Hepatocyte (in vitro differentiated cells): Measurements from ENCODE around the gene GSAP. TPM values are rescaled to one million over a fixed set of nuclear protein-coding genes. Genes with fewer than 3 reads are reported as not detected.

ENCODE experiments used
- DNase-seq: peaks from one replicate; pipeline ENCODE4 v3.0.0-alpha.2; 2016; ENCODE audit warnings: low spot score
- H2AFZ ChIP-seq: fragments of 200-600 bp; sonication (generic); 2 replicates; pipeline ENCODE4 v1.6.0; 2016; ENCODE audit warnings: antibody characterized with exemption, mild to moderate bottlenecking
- H3K27ac ChIP-seq: fragments of 200-600 bp; sonication (generic); 2 replicates; pipeline ENCODE4 v1.5.1; 2016; ENCODE audit warnings: mild to moderate bottlenecking
- H3K27me3 ChIP-seq: fragments of 200-600 bp; sonication (generic); 2 replicates; pipeline ENCODE4 v1.6.1; 2016
- H3K36me3 ChIP-seq: fragments of 200-600 bp; sonication (generic); replicated peaks from 2 replicates; pipeline ENCODE4 v1.5.1; 2016; ENCODE audit warnings: low read depth; ENCODE audit not compliant: insufficient read depth
- H3K4me1 ChIP-seq: fragments of 200-600 bp; sonication (generic); 2 replicates; pipeline ENCODE4 v1.5.1; 2016; ENCODE audit warnings: mild to moderate bottlenecking, moderate library complexity; ENCODE audit not compliant: insufficient read depth
- H3K4me2 ChIP-seq: fragments of 200-600 bp; sonication (generic); 2 replicates; pipeline ENCODE4 v1.6.0; 2016
- H3K4me3 ChIP-seq: fragments of 200-600 bp; sonication (generic); 2 replicates; pipeline ENCODE4 v1.5.1; 2016; ENCODE audit warnings: mild to moderate bottlenecking
- H3K79me2 ChIP-seq: fragments of 200-600 bp; sonication (generic); 2 replicates; pipeline ENCODE4 v1.6.0; 2017; ENCODE audit warnings: mild to moderate bottlenecking
- H3K9me2 ChIP-seq: fragments of 200-600 bp; sonication (generic); replicated peaks from 2 replicates; pipeline ENCODE4 v1.6.0; 2017; ENCODE audit warnings: mild to moderate bottlenecking; ENCODE audit not compliant: insufficient read depth
- H3K9me3 ChIP-seq: fragments of 200-600 bp; sonication (generic); 2 replicates; pipeline ENCODE4 v1.5.1; 2016; ENCODE audit warnings: low read depth, mild to moderate bottlenecking
- H4K20me1 ChIP-seq: fragments of 200-600 bp; sonication (generic); 2 replicates; pipeline ENCODE4 v1.6.0; 2016; ENCODE audit warnings: mild to moderate bottlenecking; ENCODE audit not compliant: insufficient read depth, poor library complexity, severe bottlenecking
- CTCF ChIP-seq: fragments of 200-600 bp; sonication (generic); IDR thresholded peaks from 2 replicates; pipeline ENCODE4 v1.5.1; 2016; ENCODE audit warnings: antibody characterized with exemption, mild to moderate bottlenecking; ENCODE audit not compliant: poor library complexity
- EZH2 ChIP-seq: fragments of 200-600 bp; sonication (generic); IDR thresholded peaks from 2 replicates; pipeline ENCODE4 v1.6.1; 2016; ENCODE audit warnings: antibody characterized with exemption, mild to moderate bottlenecking, borderline replicate concordance
- EZH2phosphoT487 ChIP-seq: fragments of 200-600 bp; sonication (generic); IDR thresholded peaks from one replicate; pipeline ENCODE4 v1.6.1; 2018; ENCODE audit warnings: antibody characterized with exemption, mild to moderate bottlenecking, low read depth, moderate library complexity; ENCODE audit not compliant: unreplicated experiment, severe bottlenecking
- WGBS: methylation state at CpG from one replicate; pipeline ENCODE4 v1.1.6; 2016; ENCODE audit warnings: low lambda C conversion rate; ENCODE audit errors: missing lambda C conversion rate; 5-methylcytosine and 5-hydroxymethylcytosine counted together
- polyA plus RNA-seq: library from polyadenylated mRNA; unstranded; fragments of >200 nt; fragmentation: Nextera tagmentation; extraction: Ambion mirVana; gene quantifications from 2 replicates; pipeline ENCODE4 v1.2.1, GENCODE V29; 2016
- total RNA-seq: library from RNA; depleted of rRNA; stranded (reverse); fragments of >200 nt; gene quantifications from 2 replicates; pipeline ENCODE4 v1.2.3, GENCODE V29; 2014

GSAP gene
- total and polyA plus RNA-seq, 2 experiments from 2014 or later: 9.9 to 11.1 TPM

DNA sequence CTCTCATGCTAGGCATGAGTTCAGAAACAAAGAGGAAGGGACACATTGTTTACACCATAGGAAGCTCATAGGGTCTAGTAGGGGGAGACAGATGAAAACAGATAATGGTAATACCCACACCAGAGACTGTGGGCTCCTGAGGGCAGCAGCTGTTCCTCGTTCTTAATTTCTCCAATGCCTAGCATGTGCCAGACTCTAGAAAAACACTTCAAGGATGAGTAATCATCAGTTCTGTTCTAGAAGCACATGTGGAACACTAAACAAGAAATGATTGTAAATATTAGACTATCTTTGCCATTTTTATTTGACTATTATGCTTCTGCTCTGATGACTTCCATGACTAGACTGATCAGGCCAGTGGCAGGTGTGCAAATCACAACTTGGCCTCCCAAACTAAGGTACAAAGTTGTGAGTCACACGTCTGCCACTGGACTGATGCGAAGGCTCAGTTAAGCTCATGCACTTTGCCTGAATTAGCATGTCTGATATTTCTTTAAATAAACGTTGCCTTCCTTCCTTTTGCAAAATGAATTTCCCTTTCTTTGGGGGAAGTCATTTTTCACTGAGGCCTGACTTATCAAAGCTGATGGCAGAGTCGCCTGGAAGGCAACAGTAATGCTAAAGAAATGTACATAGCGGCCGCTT is 127.4 kb downstream of the GSAP start:
- Histone ChIP-seq H3K79me2 (no peaks in the 10 kb centered on the region), H3K4me2 (no peak overlapping the region), H3K9me2 (no peaks in the 10 kb centered on the region), H4K20me1 (no peaks in the 10 kb centered on the region), H3K36me3 (no peaks in the 10 kb centered on the region), H3K27ac (no peak overlapping the region), H3K27me3 (no peaks in the 10 kb centered on the region), H3K4me1 (no peaks in the 10 kb centered on the region), H2AFZ (no peak overlapping the region), H3K4me3 (no peak overlapping the region), H3K9me3 (no peaks in the 10 kb centered on the region)
- no peak for DNase-seq
- 82% methylated on average over 7 of the region's 7 CpGs for WGBS
- TF ChIP-seq CTCF (no peak), EZH2phosphoT487 (no peak), EZH2 (no peak)

- H3K9me2 ChIP-seq: no peaks in the 10 kb centered on the region
- no peaks in the 10 kb centered on the region for H4K20me1 ChIP-seq
- DNase-seq: no peak
- H3K4me1 ChIP-seq: no peaks in the 10 kb centered on the region
- no peak overlapping the region for H2AFZ ChIP-seq
- no peaks in the 10 kb centered on the region for H3K36me3 ChIP-seq
- no peak overlapping the region for H3K4me3 ChIP-seq
- TF ChIP-seq EZH2: no peak
- no peak for TF ChIP-seq EZH2phosphoT487
- no peak for TF ChIP-seq CTCF
- H3K27me3 ChIP-seq: no peaks in the 10 kb centered on the region
- H3K79me2 ChIP-seq: no peaks in the 10 kb centered on the region
- WGBS: 72% methylated on average over 2 of the region's 2 CpGs
- no peak overlapping the region for H3K4me2 ChIP-seq
- no peak overlapping the region for H3K27ac ChIP-seq
- no peaks in the 10 kb centered on the region for H3K9me3 ChIP-seq
Measured at GRCh38 chr7:77284616-77285015, 131.5 kb downstream of the GSAP start.

DNA sequence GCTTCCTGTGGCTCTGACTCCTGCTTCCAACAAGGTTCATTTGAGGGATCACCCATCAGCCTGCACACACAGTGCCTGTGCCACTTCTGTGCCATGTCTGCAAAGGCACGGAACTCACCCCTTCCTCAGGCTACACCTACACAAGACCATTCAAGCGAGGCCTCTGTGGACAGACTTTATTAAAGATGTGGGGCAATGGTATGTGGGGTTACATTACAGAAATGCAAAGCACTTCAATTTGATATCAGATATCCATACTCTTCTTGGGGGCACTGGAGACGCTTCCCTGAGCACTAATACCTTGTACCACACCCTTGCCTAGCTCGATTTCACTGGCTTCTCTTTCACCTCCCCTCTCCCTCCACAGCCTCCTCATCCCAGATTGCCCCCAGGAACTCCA is 132.1 kb downstream of the GSAP start:
- WGBS: 93% methylated on average over 4 of the region's 4 CpGs
- TF ChIP-seq EZH2: no peak
- no peak for TF ChIP-seq CTCF
- TF ChIP-seq EZH2phosphoT487: no peak
- no peak overlapping the region for H2AFZ ChIP-seq

DNA sequence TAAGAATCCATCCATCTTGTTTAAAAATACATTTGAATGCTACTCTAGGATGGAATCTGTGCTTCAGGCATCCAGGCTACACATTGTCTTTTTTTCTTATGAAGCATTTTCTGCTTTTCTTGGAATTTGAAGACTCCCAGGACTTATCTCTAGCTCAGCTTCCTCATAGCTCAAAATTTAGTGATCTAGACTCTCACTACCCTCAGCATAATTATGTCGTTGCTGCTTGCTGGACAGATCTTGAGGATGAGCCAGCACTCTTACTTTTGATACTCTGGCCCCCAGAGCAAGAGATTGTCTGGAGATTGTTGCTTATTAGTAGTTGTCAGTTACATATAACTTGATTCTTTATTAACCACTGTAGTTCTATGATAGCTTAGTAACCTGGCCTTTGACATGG is 133.3 kb downstream of the GSAP start:
- 58% methylated on average over 1 of the region's 1 CpG for WGBS
- no peak for DNase-seq
- H4K20me1 ChIP-seq: no peaks in the 10 kb centered on the region
- no peak overlapping the region for H2AFZ ChIP-seq
- TF ChIP-seq CTCF (no peak), EZH2 (no peak), EZH2phosphoT487 (no peak)
- no peaks in the 10 kb centered on the region for H3K9me2 ChIP-seq
- H3K27ac ChIP-seq: no peak overlapping the region
- H3K4me1 ChIP-seq: no peaks in the 10 kb centered on the region
- H3K4me3 ChIP-seq: no peak overlapping the region
- H3K4me2 ChIP-seq: no peak overlapping the region
- no peaks in the 10 kb centered on the region for H3K36me3 ChIP-seq
- H3K9me3 ChIP-seq: no peaks in the 10 kb centered on the region
- no peaks in the 10 kb centered on the region for H3K27me3 ChIP-seq
- H3K79me2 ChIP-seq: no peaks in the 10 kb centered on the region

More for the DNA sequence above, 132.1 kb downstream of the GSAP start:
- H3K79me2 ChIP-seq: no peaks in the 10 kb centered on the region
- no peaks in the 10 kb centered on the region for H4K20me1 ChIP-seq
- H3K27ac ChIP-seq: no peak overlapping the region
- no peak overlapping the region for H3K4me2 ChIP-seq
- H3K27me3 ChIP-seq: no peaks in the 10 kb centered on the region
- no peak for DNase-seq
- no peaks in the 10 kb centered on the region for H3K36me3 ChIP-seq
- no peak overlapping the region for H3K4me3 ChIP-seq
- no peaks in the 10 kb centered on the region for H3K9me2 ChIP-seq
- H3K9me3 ChIP-seq: no peaks in the 10 kb centered on the region
- no peaks in the 10 kb centered on the region for H3K4me1 ChIP-seq
